ENCODE data around the gene FKBP10. TPM values are rescaled to one million over a fixed set of nuclear protein-coding genes. Genes with fewer than 3 reads are reported as not detected.

Gene FKBP10
- total RNA-seq, 1 experiment from 2014 or later: 143 TPM

- H3K4me2 ChIP-seq: no peak overlapping the region
- no peak for DNase-seq
- no peaks in the 10 kb centered on the region for H3K9me2 ChIP-seq (ENCODE audit: insufficient read depth)
- H3F3A ChIP-seq (ENCODE audit: insufficient read depth, low read depth): peaks cover 34% of the 10 kb centered on the region; the same call in 1 of the 2 replicates
- no TSS peak for BruUV-seq (replicated peaks)
- no peaks in the 10 kb centered on the region for H3K9me3 ChIP-seq (ENCODE audit: insufficient read depth, low read depth)
- no peak overlapping the region for H2AFZ ChIP-seq
- no peaks in the 10 kb centered on the region for H3K27me3 ChIP-seq (ENCODE audit: insufficient read depth, low read depth)
- H3K4me1 ChIP-seq (replicated peaks; ENCODE audit: insufficient read depth): no peaks in the 10 kb centered on the region
- H3K27ac ChIP-seq: no peak overlapping the region
- peaks cover 5% of the 10 kb centered on the region for H3K36me3 ChIP-seq (ENCODE audit: low read depth)
- CTCF ChIA-PET: interaction anchor here (0.5 kb wide), 1 partner anchor 53 kb away, joined by 3 read pairs; no protein-coding TSS in a partner anchor
- no peak overlapping the region for H3K4me3 ChIP-seq
- POLR2A ChIA-PET (ENCODE audit: unreplicated experiment): no interaction called here
- no peaks in the 10 kb centered on the region for H3K79me2 ChIP-seq (ENCODE audit: low read depth)
- no peaks in the 10 kb centered on the region for H4K20me1 ChIP-seq (ENCODE audit: insufficient read depth)
- intact Hi-C loops (cut with micrococcal nuclease; ENCODE audit: unreplicated experiment): no loop called here
- TF ChIP-seq EZH2 (IDR thresholded peaks at IDR 0.05; ENCODE audit: low read depth) (no peak), CTCF (conservative IDR thresholded peaks at IDR 0.05) (no peak)
Measured at GRCh38 chr17:41871789-41872188, 59.0 kb downstream of the FKBP10 start.

Other genes starting within 250 kb of the FKBP10 start
- 0.55 and 0.73 TPM in 2 replicates for gene KRT9, start 240.9 kb upstream of the FKBP10 start, total RNA-seq (2021)
- gene KRT14, start 226.1 kb upstream of the FKBP10 start, total RNA-seq (2021): 2.2 and 2.5 TPM in 2 replicates
- gene KRT16, start 200.2 kb upstream of the FKBP10 start, total RNA-seq (2021): 41.7 and 53.5 TPM in 2 replicates
- gene KRT17, start 188.4 kb upstream of the FKBP10 start, total RNA-seq (2021): 29.0 and 80.8 TPM in 2 replicates
- 775 and 874 TPM in 2 replicates for gene EIF1, start 124.1 kb upstream of the FKBP10 start, total RNA-seq (2021)
- 0.87 TPM in 1 of 2 replicates, not detected in the other for gene GAST, start 100.7 kb upstream of the FKBP10 start, total RNA-seq (2021)
- 1.1 and 2.2 TPM in 2 replicates for gene HAP1, start 78.4 kb upstream of the FKBP10 start, total RNA-seq (2021)
- gene JUP, start 26.3 kb upstream of the FKBP10 start, total RNA-seq (2021): 259 TPM in 2 replicates
- gene P3H4, start 1.1 kb upstream of the FKBP10 start, total RNA-seq (2021): 26.8 and 34.0 TPM in 2 replicates
- 48.8 and 51.1 TPM in 2 replicates for gene NT5C3B, start 23.2 kb downstream of the FKBP10 start, total RNA-seq (2021)
- not detected in 2 replicates for gene KLHL10, start 24.8 kb downstream of the FKBP10 start, total RNA-seq (2021)
- gene KLHL11, start 52.4 kb downstream of the FKBP10 start, total RNA-seq (2021): 13.3 and 14.5 TPM in 2 replicates
- 106 and 184 TPM in 2 replicates for gene ACLY, start 105.9 kb downstream of the FKBP10 start, total RNA-seq (2021)
- 3.0 and 4.0 TPM in 2 replicates for gene ODAD4, start 117.6 kb downstream of the FKBP10 start, total RNA-seq (2021)
- 60.6 and 64.7 TPM in 2 replicates for gene CNP, start 153.8 kb downstream of the FKBP10 start, total RNA-seq (2021)
- gene DNAJC7, start 204.4 kb downstream of the FKBP10 start, total RNA-seq (2021): 75.5 and 96.1 TPM in 2 replicates
- 38.3 and 39.7 TPM in 2 replicates for gene NKIRAS2, start 207.1 kb downstream of the FKBP10 start, total RNA-seq (2021)
- gene C17orf113, start 237.6 kb downstream of the FKBP10 start, total RNA-seq (2021): 3.4 and 3.7 TPM in 2 replicates